Measurements from ENCODE around the gene RNF31. TPM values are rescaled to one million over a fixed set of nuclear protein-coding genes. Genes with fewer than 3 reads are reported as not detected.

RNF31 gene
- total RNA-seq, 2 donors from 2014 or later = 73.8 to 76.9 TPM

DNA sequence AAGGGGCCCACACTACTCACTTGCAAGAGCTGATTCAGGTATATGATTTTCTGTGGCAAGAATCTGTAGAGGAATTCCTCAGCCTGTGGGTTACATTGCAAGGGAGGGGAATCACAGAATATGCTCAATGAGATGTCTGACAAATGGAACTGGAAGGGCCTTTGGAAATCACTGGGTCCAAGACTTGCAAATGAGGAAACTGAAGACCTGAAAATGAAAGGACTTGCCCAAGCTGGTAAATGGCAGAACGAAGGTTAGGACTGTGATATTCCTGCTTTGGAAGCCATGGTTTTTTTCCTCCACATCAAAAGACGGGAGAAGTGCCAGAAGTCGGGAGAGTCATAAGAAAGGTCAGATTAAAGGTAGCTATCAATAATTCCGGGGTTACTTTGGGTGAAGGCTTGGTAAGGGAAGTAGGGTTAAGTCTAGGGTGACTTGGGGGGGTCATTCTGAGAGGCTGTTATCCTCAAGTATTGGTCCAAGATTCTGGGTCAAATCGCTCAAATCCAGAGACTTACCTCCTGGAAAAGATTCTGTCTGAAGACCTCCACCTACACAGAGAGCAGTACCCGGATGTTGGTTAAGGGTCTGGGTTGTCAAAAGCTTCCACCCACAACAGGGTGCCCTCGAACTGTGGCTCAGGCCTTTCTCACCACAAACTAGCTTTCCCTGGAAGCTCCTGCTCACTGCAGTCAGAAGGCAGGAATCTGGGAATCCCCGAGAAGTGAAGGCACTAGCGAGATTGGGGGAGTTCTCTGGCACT, 1.4 kb upstream of the RNF31 start:
- intact Hi-C loops (cut with DNase I) = no loop called here
- no peaks in the 10 kb centered on the region for H3K9me3 ChIP-seq
- no peaks in the 10 kb centered on the region for H3K27me3 ChIP-seq (replicated peaks; ENCODE audit: insufficient read depth)
- peaks cover 11% of the 10 kb centered on the region for H3K4me1 ChIP-seq (replicated peaks)
- WGBS = 14% methylated on average over 9 of the region's 9 CpGs
- peak overlapping the region; percentile 92 to 94 for H3K27ac ChIP-seq
- no peak for DNase-seq (ENCODE audit: low spot score)
- H3K36me3 ChIP-seq = peaks cover 0 to 5% of the 10 kb centered on the region in 2 donors
- TF ChIP-seq POLR2AphosphoS5 (IDR thresholded peaks at IDR 0.05) (no peak), POLR2A (IDR thresholded peaks at IDR 0.05) (no peak)
- TF ChIP-seq, protein P1, sequence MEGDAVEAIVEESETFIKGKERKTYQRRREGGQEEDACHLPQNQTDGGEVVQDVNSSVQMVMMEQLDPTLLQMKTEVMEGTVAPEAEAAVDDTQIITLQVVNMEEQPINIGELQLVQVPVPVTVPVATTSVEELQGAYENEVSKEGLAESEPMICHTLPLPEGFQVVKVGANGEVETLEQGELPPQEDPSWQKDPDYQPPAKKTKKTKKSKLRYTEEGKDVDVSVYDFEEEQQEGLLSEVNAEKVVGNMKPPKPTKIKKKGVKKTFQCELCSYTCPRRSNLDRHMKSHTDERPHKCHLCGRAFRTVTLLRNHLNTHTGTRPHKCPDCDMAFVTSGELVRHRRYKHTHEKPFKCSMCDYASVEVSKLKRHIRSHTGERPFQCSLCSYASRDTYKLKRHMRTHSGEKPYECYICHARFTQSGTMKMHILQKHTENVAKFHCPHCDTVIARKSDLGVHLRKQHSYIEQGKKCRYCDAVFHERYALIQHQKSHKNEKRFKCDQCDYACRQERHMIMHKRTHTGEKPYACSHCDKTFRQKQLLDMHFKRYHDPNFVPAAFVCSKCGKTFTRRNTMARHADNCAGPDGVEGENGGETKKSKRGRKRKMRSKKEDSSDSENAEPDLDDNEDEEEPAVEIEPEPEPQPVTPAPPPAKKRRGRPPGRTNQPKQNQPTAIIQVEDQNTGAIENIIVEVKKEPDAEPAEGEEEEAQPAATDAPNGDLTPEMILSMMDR (IDR thresholded peaks at IDR 0.05) = no peak
- H3K4me3 ChIP-seq = peak overlapping the region; percentile 68 to 92

DNA sequence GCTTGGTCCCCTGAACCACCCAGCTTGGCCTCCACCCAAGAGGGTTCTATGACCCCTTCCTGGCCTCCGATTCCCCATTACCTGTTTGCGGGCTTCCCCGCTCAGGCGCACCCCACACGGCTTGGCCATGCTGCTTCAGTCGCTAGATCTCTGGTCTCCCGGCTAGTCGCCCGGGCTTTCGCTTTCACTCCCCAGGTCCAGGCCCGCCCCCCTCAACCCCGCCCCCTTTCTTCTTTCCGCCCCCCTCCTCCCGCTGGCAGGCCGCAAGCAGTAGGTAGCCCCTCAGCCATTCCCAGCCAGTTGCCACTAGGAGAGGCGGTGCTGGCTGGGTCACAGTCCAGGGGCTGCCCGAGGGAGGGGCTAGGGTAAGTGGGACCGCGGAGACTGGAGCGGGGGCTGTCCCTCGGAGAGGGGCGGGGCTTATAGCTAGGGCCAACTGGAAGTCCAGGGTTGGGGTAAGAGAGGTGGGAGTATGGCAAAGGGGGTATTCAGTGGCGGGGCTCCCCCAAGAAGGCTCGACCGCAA, 783 bp upstream of the RNF31 start, which contains the start of gene PSME2:
Gene PSME2, minus strand, starts transcription at position 158 of the 525 bp plus-strand sequence. Its CDS starts 29 bp downstream, at position 129.
- Histone ChIP-seq H3K27ac (peak within 1 kb of the TSS; percentile 92 to 94), H3K27me3 (replicated peaks; ENCODE audit: insufficient read depth) (no peaks in the 10 kb centered on the region), H3K4me3 (peak within 1 kb of the TSS; percentile 68 to 92), H3K36me3 (peaks cover under 1 to 12% of the 10 kb centered on the region in 2 donors), H3K4me1 (replicated peaks) (peaks cover 11% of the 10 kb centered on the region), H3K9me3 (no peaks in the 10 kb centered on the region)
- under 1% methylated on average over 25 of the region's 25 CpGs for WGBS
- intact Hi-C loops (cut with DNase I) = no loop called here
- TF ChIP-seq, protein P1 (IDR thresholded peaks at IDR 0.05) = no peak
- TF ChIP-seq POLR2AphosphoS5 (IDR thresholded peaks at IDR 0.05) (peak; percentile 71), POLR2A (IDR thresholded peaks at IDR 0.05) (peak; percentile 51)
- peak; percentile 92 for DNase-seq (ENCODE audit: low spot score)

DNA sequence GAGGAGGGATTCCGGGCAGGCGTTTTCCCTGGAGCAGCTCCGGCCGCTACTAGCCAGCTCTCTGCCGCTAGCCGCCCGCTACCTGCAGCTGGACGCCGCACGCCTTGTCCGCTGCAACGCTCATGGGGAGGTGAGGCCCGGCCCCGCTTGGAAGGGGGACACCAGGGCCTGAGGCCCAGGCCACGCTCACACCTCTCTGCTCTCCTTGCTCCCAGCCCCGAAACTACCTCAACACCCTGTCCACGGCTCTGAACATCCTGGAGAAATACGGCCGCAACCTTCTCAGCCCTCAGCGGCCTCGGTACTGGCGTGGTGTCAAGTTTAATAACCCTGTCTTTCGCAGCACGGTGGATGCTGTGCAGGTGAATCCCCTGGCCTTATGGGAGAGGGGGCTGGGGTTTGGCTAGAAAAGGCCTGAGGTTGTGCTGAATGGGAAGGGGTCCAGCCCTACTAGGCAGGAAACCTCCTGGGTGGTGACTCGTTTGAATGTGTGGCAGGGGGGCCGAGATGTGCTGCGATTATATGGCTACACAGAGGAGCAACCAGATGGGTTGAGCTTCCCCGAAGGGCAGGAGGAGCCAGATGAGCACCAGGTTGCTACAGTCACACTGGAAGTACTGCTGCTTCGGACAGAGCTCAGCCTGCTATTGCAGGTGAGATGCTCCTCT, 597 bp downstream of the RNF31 start:
- intact Hi-C loops (cut with DNase I) = no loop called here
- Histone ChIP-seq H3K27me3 (replicated peaks; ENCODE audit: insufficient read depth) (no peaks in the 10 kb centered on the region), H3K36me3 (peaks cover 3 to 18% of the 10 kb centered on the region in 2 donors)

DNA sequence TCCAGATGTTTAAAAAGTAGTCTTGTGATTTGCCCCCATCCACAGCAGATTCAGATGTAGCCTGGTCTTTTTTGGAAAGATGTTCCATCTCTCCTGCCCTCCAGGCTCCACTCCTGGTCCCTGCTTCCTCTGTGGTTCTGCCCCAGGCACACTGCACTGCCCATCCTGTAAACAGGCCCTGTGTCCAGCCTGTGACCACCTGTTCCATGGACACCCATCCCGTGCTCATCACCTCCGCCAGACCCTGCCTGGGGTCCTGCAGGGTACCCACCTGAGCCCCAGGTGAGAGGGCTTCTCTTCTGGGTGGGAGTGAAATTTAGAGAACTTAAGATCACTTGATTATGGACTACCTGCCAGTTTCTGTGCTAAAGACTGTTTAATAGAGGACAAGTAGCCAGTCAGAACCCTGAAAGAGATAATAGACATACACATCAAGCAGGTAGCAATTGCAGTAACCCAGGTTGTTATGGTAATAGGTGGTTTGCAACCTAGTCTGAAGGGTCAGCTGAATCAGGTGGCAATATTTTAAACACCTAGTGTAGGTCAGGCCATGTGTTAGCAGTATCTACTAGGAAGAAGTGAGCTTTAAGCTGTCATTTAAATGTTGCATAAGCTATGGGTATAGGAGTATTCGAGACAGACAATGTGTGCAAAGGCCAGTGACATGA, 2.1 kb downstream of the RNF31 start:
- Histone ChIP-seq H3K9me3 (no peaks in the 10 kb centered on the region), H3K4me1 (replicated peaks) (peaks cover 11% of the 10 kb centered on the region), H3K27ac (no peak overlapping the region), H3K36me3 (peaks cover 3 to 18% of the 10 kb centered on the region in 2 donors), H3K4me3 (no peak overlapping the region), H3K27me3 (replicated peaks; ENCODE audit: insufficient read depth) (no peaks in the 10 kb centered on the region)
- intact Hi-C loops (cut with DNase I) = no loop called here
- TF ChIP-seq POLR2AphosphoS5 (IDR thresholded peaks at IDR 0.05) = no peak
- no peak for TF ChIP-seq POLR2A (IDR thresholded peaks at IDR 0.05)
- TF ChIP-seq, protein P1 (IDR thresholded peaks at IDR 0.05) = no peak
- WGBS = 95% methylated on average over 3 of the region's 3 CpGs
- DNase-seq (ENCODE audit: low spot score) = no peak

More for the DNA sequence above, 597 bp downstream of the RNF31 start:
- H3K9me3 ChIP-seq = no peaks in the 10 kb centered on the region
- H3K4me1 ChIP-seq (replicated peaks) = peaks cover 11% of the 10 kb centered on the region
- no peak for TF ChIP-seq POLR2A (IDR thresholded peaks at IDR 0.05)
- no peak for TF ChIP-seq POLR2AphosphoS5 (IDR thresholded peaks at IDR 0.05)
- TF ChIP-seq, protein P1 (IDR thresholded peaks at IDR 0.05) = no peak
- 3% methylated on average over 29 of the region's 29 CpGs for WGBS
- peak overlapping the region; percentile 92 to 94 for H3K27ac ChIP-seq
- H3K4me3 ChIP-seq = peak overlapping the region; percentile 68 to 92
- DNase-seq (ENCODE audit: low spot score) = no peak
